ENCODE measurements around the gene ZNF548. TPM values are rescaled to one million over a fixed set of nuclear protein-coding genes. Genes with fewer than 3 reads are reported as not detected.

ZNF548 gene
- total RNA-seq, 2 donors from 2014 or later = 48.2 to 49.1 TPM

GRCh38 chr19:57395710-57396109 is 6.1 kb downstream of the ZNF548 start:
- ATAC-seq (ENCODE audit: insufficient number of reproducible peaks, low FRiP score, low read depth) = no peak

GRCh38 chr19:57398868-57399267 is 9.2 kb downstream of the ZNF548 start:
- Histone ChIP-seq H3K9me3 (peaks cover 78% of the 10 kb centered on the region), H3K36me3 (peaks cover 60% of the 10 kb centered on the region), H3K27me3 (replicated peaks; ENCODE audit: insufficient read depth) (no peaks in the 10 kb centered on the region), H3K4me1 (ENCODE audit: control insufficient read depth in 1 of 2, low read depth in 2 of 2) (no peaks in the 10 kb centered on the region), H3K4me3 (no peak overlapping the region), H3K27ac (no peak overlapping the region)
- ATAC-seq (ENCODE audit: insufficient number of reproducible peaks, low FRiP score, low read depth) = no peak
- DNase-seq (ENCODE audit: low spot score) = no peak
- no peak for TF ChIP-seq CTCF (IDR thresholded peaks at IDR 0.05)

More at GRCh38 chr19:57395710-57396109, 6.1 kb downstream of the ZNF548 start:
- TF ChIP-seq CTCF (IDR thresholded peaks at IDR 0.05) = no peak
- no peak overlapping the region for H3K4me3 ChIP-seq
- no peaks in the 10 kb centered on the region for H3K27me3 ChIP-seq (replicated peaks; ENCODE audit: insufficient read depth)
- H3K4me1 ChIP-seq (ENCODE audit: control insufficient read depth in 1 of 2, low read depth in 2 of 2) = peaks cover under 1 to 3% of the 10 kb centered on the region in 2 donors
- H3K27ac ChIP-seq = no peak overlapping the region
- peaks cover 58% of the 10 kb centered on the region for H3K9me3 ChIP-seq
- peaks cover 66% of the 10 kb centered on the region for H3K36me3 ChIP-seq
- DNase-seq (ENCODE audit: low spot score) = no peak

GRCh38 chr19:57403737-57404563 is 14.3 kb downstream of the ZNF548 start:
- H3K36me3 ChIP-seq = peaks cover 18% of the 10 kb centered on the region
- peaks cover 52% of the 10 kb centered on the region for H3K9me3 ChIP-seq

GRCh38 chr19:57406516-57407123 is 17.0 kb downstream of the ZNF548 start:
- H3K9me3 ChIP-seq = peaks cover 29% of the 10 kb centered on the region
- ATAC-seq (ENCODE audit: insufficient number of reproducible peaks, low FRiP score, low read depth) = no peak

More at GRCh38 chr19:57403737-57404563, 14.3 kb downstream of the ZNF548 start:
- DNase-seq (ENCODE audit: low spot score) (no peak), ATAC-seq (ENCODE audit: insufficient number of reproducible peaks, low FRiP score, low read depth) (no peak)
- Histone ChIP-seq H3K27ac (no peak overlapping the region), H3K27me3 (replicated peaks; ENCODE audit: insufficient read depth) (no peaks in the 10 kb centered on the region), H3K4me1 (ENCODE audit: control insufficient read depth in 1 of 2, low read depth in 2 of 2) (no peaks in the 10 kb centered on the region), H3K4me3 (no peak overlapping the region)
- TF ChIP-seq CTCF (IDR thresholded peaks at IDR 0.05) = no peak

More at GRCh38 chr19:57406516-57407123, 17.0 kb downstream of the ZNF548 start:
- Histone ChIP-seq H3K4me1 (ENCODE audit: control insufficient read depth in 1 of 2, low read depth in 2 of 2) (peaks cover 0 to 6% of the 10 kb centered on the region in 2 donors), H3K27me3 (replicated peaks; ENCODE audit: insufficient read depth) (no peaks in the 10 kb centered on the region), H3K36me3 (no peaks in the 10 kb centered on the region), H3K4me3 (no peak overlapping the region), H3K27ac (no peak overlapping the region)
- DNase-seq (ENCODE audit: low spot score) = no peak
- TF ChIP-seq CTCF (IDR thresholded peaks at IDR 0.05) = no peak
